22Rv1 (cell line): ENCODE measurements around the gene OXNAD1.

Experiments used
- H3K27ac ChIP-seq: fragments of 450-650 bp; 2 replicates; pipeline ENCODE4 v1.5.1; 2017
- CTCF ChIP-seq: fragments of 450-650 bp; IDR thresholded peaks from 2 replicates; pipeline ENCODE4 v1.5.1; 2017; ENCODE audit warnings: mild to moderate bottlenecking
- ZFX ChIP-seq: fragments of 450-650 bp; IDR thresholded peaks from 2 replicates; pipeline ENCODE4 v1.6.1; 2017; ENCODE audit warnings: antibody characterized with exemption, borderline replicate concordance

The OXNAD1 gene

GRCh38 chr3:16258866-16259265 lies 6.1 kb upstream of the OXNAD1 start:
- TF ChIP-seq CTCF, result no peak
- TF ChIP-seq ZFX, result no peak
- no peak overlapping the region for H3K27ac ChIP-seq

GRCh38 chr3:16260046-16260445 lies 5.0 kb upstream of the OXNAD1 start:
- TF ChIP-seq CTCF (no peak), ZFX (no peak)
- H3K27ac ChIP-seq, result no peak overlapping the region

GRCh38 chr3:16262174-16262573 lies 2.8 kb upstream of the OXNAD1 start:
- no peak for TF ChIP-seq CTCF
- TF ChIP-seq ZFX, result no peak
- H3K27ac ChIP-seq, result no peak overlapping the region

- H3K27ac ChIP-seq, result peak overlapping the region; percentile 83
- no peak for TF ChIP-seq CTCF
- no peak for TF ChIP-seq ZFX
These were observed 771 bp upstream of the OXNAD1 start for GRCh38 chr3:16264174-16264707.

GRCh38 chr3:16265455-16265786 lies 409 bp downstream of the OXNAD1 start:
- no peak for TF ChIP-seq CTCF
- TF ChIP-seq ZFX, result no peak
- H3K27ac ChIP-seq, result peak overlapping the region; percentile 83

- no peak overlapping the region for H3K27ac ChIP-seq
These were observed 1.7 kb downstream of the OXNAD1 start for GRCh38 chr3:16266714-16267113.

GRCh38 chr3:16270855-16271254 lies 5.8 kb downstream of the OXNAD1 start:
- no peak overlapping the region for H3K27ac ChIP-seq
- TF ChIP-seq ZFX (no peak), CTCF (no peak)

More at GRCh38 chr3:16266714-16267113, 1.7 kb downstream of the OXNAD1 start:
- TF ChIP-seq ZFX (no peak), CTCF (no peak)
